NCI-H524 treated with DMSO at 0.1 percent for 48 hours (cell line): ENCODE measurements around the gene MS4A15.
A peak's percentile ranks its signal among the peaks of the same experiment; 100 is the strongest.

ENCODE experiments used
- DNase-seq: peaks from one replicate; lab custom pipeline; 2025; lab: John Stamatoyannopoulos, UW

MS4A15 gene

GRCh38 chr11:60777572-60777971, 20.9 kb downstream of the MS4A15 start:
- no peak for DNase-seq

GRCh38 chr11:60780065-60780464, 23.4 kb downstream of the MS4A15 start:
- DNase-seq = no peak

GRCh38 chr11:60780774-60781173, 24.1 kb downstream of the MS4A15 start:
- DNase-seq = no peak

GRCh38 chr11:60781286-60781980, 24.8 kb downstream of the MS4A15 start:
- no peak for DNase-seq

- DNase-seq = no peak
Measured at GRCh38 chr11:60781981-60782316, 25.3 kb downstream of the MS4A15 start.

- no peak for DNase-seq
Measured at GRCh38 chr11:60782393-60783140, 25.9 kb downstream of the MS4A15 start.

GRCh38 chr11:60783141-60783484, 26.4 kb downstream of the MS4A15 start:
- DNase-seq = no peak

- no peak for DNase-seq
Measured at GRCh38 chr11:60783911-60784310, 27.2 kb downstream of the MS4A15 start.

- no peak for DNase-seq
Measured at GRCh38 chr11:60785136-60785535, 28.5 kb downstream of the MS4A15 start, which contains the start of gene MS4A10. TSS of gene MS4A10 (plus strand) at chr11:60785333. CDS start at chr11:60790336, 5,003 bp downstream.

- DNase-seq = no peak
Measured at GRCh38 chr11:60785806-60786361, 29.2 kb downstream of the MS4A15 start.

- DNase-seq = no peak
Measured at GRCh38 chr11:60786811-60787567, 30.3 kb downstream of the MS4A15 start.

GRCh38 chr11:60788401-60789125, 31.9 kb downstream of the MS4A15 start:
- DNase-seq = peak; percentile 7

GRCh38 chr11:60790726-60791125, 34.1 kb downstream of the MS4A15 start:
- no peak for DNase-seq

- no peak for DNase-seq
Measured at GRCh38 chr11:60791153-60791933, 34.7 kb downstream of the MS4A15 start.

- DNase-seq = no peak
Measured at GRCh38 chr11:60792521-60792920, 35.9 kb downstream of the MS4A15 start.

GRCh38 chr11:60795291-60795690, 38.6 kb downstream of the MS4A15 start:
- no peak for DNase-seq

GRCh38 chr11:60797846-60798630, 41.4 kb downstream of the MS4A15 start:
- DNase-seq = no peak

GRCh38 chr11:60798631-60799030, 42.0 kb downstream of the MS4A15 start:
- no peak for DNase-seq

GRCh38 chr11:60801194-60801593, 44.5 kb downstream of the MS4A15 start:
- DNase-seq = no peak

- DNase-seq = no peak
Measured at GRCh38 chr11:60803273-60803936, 46.7 kb downstream of the MS4A15 start.
